ENCODE data around the gene FKBP11. TPM values are rescaled to one million over a fixed set of nuclear protein-coding genes. Genes with fewer than 3 reads are reported as not detected.

FKBP11 gene
- total RNA-seq, 2 donors from 2014 or later: 14.5 to 25.0 TPM

DNA sequence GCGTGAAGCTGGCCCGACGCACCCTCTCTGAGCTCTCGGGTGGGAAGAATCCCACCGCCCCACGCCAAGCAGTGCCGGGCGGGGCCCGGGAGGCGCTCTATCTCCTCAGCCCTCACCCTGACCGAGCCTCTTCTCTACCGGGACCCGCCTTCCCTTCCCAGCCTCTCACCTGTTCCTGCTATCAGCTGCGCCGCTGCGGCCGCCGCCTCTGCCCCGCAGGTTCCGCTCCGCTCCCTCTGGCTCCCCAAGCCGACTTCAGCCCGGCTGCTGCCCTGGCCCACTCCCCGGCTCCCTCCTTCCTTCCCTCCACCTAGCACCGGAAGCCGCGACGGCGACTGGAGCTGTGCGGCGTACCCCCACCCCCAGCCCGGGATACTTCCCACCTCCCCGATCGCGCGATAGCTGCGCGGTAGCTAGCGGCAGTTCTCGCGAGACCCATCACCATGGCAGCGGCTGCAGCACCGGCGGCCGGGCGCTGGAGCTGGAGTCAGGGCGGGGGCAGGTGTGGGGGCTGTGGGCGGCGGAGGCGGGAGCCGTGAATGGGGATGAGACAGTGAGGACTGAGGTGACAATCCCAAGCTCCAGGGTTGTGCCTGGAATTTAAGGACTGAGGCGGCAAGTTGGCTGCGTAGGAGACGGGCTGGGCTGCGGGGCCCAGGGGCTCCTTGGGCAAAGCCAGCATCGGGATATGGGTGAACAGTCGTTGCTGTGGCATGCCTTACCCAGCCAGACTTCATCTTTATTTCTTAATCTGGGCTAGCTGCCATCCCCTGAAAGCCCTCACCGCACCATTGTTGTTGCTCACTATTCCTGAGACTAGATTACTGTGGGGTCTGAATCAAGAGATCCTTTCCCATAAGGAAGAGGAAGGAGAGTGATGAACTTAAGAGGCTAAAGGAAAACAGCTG is 32.1 kb upstream of the FKBP11 start, which contains the start of gene ARF3:
TSS of gene ARF3 (minus strand) at position 347 of the 908 bp plus-strand sequence. CDS start 16,392 bp downstream, outside the sequence.
- ATAC-seq (peak; percentile 96 to 97), DNase-seq (peak; percentile 96)
- intact Hi-C loops (cut with DNase I): no loop called here

DNA sequence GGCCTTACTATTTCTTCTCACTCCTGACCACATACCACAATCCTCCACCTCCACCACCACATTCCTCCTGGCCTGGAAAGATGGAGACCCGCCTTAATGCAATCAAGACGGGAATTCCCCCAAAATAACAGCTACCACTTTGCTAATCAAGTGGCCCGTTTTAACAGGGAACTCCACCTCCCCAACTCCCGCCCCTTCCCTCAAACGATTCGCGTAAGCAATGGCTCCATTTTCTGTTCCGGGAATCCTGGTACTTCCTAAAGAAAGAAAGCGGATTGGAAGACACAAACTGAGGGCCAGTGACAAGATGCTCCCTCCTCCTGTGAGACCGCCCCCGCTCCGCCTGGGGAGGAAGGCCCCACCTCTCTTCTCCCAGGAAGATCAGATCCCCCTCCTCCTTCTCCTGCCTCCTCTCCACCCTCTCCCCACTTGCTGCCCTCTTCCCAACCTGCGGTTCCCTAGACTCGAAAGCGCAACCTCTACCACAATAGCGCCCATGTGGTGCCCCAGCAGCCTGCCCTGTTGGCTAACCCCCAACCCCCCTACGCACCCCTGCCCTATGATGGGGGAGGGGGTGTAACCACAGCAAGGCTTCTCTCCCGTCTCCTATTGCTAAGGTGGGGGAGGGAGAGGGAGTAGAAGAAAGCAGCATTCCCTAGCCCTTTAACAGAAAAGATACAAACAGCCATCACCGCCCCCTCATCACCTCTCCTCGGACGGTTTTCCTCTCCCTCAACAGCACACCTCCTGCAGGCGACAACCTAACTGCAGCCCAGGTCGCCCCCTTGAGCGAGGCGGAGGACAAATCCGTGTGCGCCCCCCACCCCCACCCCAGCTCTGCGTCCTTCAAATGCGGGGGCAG is 31.2 kb upstream of the FKBP11 start:
- ATAC-seq: peak; percentile 90 to 93
- peak; percentile 87 for DNase-seq
- intact Hi-C loops (cut with DNase I): no loop called here

- ATAC-seq: no peak
- intact Hi-C loops (cut with DNase I): no loop called here
- DNase-seq: no peak
Measured at GRCh38 chr12:48954841-48955501, 29.7 kb upstream of the FKBP11 start.

GRCh38 chr12:48954061-48954460 is 28.8 kb upstream of the FKBP11 start:
- intact Hi-C loops (cut with DNase I): no loop called here
- DNase-seq (no peak), ATAC-seq (no peak)

DNA sequence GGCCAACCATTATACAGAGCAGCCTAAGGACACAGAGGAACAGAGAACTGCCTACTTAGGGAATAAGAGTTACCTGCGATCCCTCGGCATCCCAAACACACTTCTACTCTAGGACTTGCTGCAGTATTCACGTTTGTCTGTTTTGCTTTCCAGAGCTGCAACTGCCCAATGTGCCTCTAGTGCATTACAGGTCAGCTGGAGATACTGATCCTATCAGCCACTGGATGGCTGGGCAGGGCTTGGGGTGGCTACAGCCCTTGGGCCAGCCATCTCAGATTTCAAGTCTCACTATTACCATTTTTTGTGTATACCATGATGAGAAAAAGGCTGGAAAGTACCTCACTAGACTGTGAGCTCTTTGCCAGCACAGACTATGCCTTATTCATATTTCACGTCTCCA is 27.4 kb upstream of the FKBP11 start:
- DNase-seq: no peak
- no peak for ATAC-seq
- intact Hi-C loops (cut with DNase I): no loop called here

- intact Hi-C loops (cut with DNase I): no loop called here
- DNase-seq (no peak), ATAC-seq (no peak)
Measured at GRCh38 chr12:48947727-48948126, 22.4 kb upstream of the FKBP11 start.

- no peak for DNase-seq
- intact Hi-C loops (cut with DNase I): no loop called here
- no peak for ATAC-seq
Measured at GRCh38 chr12:48946943-48947342, 21.7 kb upstream of the FKBP11 start.

DNA sequence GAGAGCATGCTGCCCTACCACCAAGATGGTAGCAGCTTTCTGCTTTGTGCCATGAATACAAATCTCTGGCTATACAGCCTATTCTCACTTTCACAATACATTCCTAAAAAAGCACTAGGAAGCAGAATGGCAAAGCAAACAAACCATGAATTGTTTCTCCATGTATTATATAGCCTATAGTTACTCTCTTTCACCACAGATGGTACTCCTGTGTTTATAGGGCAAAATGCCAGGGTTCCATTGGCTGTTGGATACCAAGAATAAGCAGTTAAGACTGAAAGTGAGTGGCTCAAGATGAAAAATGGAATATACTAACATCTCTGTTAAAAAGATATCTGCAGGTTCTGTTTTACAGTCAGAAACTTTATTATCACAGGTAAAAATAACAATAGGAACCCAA is 20.9 kb upstream of the FKBP11 start:
- no peak for DNase-seq
- intact Hi-C loops (cut with DNase I): no loop called here
- ATAC-seq: no peak

GRCh38 chr12:48943221-48943620 is 17.9 kb upstream of the FKBP11 start:
- intact Hi-C loops (cut with DNase I): no loop called here
- DNase-seq: no peak

DNA sequence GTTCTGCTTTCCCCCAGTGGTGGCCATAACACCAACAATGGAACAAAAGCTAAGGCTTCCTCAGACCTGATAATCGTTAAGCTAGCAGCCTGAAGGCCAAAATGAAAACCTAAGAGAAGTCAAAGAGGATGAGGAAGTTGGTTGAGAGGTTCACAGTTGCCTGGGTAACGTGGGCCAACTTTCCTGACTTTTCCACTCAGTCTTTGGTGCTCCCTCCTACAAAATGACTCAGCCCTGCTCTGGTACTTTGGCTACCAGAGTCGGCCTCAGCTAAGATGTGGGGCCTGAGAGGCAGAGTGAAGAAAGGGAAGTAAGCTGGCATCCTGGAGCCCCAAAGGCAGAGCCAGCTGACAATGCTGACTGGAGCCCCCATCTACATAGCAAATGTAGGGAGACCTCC is 14.9 kb upstream of the FKBP11 start:
- intact Hi-C loops (cut with DNase I): no loop called here
- ATAC-seq (peak in 1 of 2 donors; percentile 26), DNase-seq (no peak)

More at GRCh38 chr12:48943221-48943620, 17.9 kb upstream of the FKBP11 start:
- no peak for ATAC-seq

DNA sequence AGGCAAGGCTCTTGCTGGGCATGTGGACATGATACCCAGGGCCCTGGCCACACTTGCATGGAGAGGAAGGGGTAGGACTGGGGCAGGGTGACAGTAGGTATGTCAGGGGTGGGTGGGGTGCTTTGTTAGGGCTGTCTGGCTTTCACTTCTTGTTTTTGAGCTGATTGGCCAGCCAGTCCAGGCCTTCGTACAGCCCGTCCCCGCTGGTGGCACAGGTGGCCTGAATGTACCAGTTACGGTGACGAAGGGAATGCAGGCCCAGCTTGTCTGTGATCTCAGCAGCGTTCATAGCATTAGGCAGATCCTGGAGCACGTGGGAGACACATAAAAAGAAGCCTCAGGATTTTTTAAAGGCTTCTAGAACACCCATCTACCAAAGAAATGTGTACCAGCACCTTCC is 13.5 kb upstream of the FKBP11 start:
- intact Hi-C loops (cut with DNase I): loop anchor here (5.0 to 10.0 kb wide), 2 partner anchors 84 to 87 kb away; partner anchors contain the start of gene DDX23 (in 2 of the 2)
- DNase-seq (no peak), ATAC-seq (no peak)

DNA sequence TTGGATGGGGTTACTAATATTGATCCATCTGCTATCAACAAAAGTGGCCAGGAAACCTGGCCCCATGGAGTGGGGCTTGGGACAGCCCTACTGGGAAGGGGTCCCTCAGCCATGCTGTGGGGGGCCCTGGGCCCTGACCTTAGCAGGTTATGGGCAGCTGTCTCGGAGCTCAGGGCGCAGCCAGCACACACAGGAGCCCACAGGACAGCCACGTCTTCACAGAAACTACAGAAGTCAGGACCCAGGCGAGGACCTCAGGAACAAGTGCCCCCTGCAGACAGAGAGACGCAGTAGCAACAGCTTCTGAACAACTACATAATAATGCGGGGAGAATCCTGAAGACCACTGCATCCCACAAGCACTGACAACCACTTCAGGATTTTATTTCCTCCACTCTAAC is 11.9 kb upstream of the FKBP11 start:
- no peak for DNase-seq
- ATAC-seq: no peak
- intact Hi-C loops (cut with DNase I): loop anchor here (5.0 to 10.0 kb wide), 2 partner anchors 82 to 85 kb away; partner anchors contain the start of gene DDX23 (in 2 of the 2)

DNA sequence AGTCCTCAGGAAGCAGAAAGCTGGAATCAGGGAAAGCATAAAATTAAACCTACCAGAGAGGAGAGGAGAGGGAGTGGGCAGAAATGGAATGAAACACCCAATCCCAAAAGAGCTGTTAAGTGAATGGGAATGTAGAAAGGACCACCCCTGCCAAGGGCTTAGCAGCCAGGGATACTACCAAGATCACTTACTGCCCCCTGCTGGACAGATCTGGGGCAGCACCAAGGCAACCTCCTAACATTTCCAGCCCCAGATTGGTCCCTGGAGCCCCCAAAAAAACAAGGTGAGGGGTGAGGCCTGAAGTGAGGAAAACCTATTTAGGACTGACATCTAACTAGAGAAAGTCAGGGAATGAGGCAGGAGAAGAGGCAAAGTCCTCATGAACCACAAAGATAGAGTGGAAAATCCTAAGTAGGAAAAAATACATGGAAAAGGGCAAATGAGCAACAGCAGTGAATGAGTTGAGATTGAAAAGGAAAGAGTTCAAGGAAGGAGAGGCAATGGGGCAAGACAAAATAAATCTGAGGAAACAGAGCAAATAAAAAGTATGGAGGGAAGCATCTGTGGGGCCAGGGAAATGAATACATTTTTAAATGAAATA is 11.2 kb upstream of the FKBP11 start:
- DNase-seq (peak; percentile 79), ATAC-seq (peak; percentile 74 to 77)
- intact Hi-C loops (cut with DNase I): loop anchor here (5.0 to 10.0 kb wide), 2 partner anchors 82 to 84 kb away; partner anchors contain the start of gene DDX23 (in 2 of the 2)

DNA sequence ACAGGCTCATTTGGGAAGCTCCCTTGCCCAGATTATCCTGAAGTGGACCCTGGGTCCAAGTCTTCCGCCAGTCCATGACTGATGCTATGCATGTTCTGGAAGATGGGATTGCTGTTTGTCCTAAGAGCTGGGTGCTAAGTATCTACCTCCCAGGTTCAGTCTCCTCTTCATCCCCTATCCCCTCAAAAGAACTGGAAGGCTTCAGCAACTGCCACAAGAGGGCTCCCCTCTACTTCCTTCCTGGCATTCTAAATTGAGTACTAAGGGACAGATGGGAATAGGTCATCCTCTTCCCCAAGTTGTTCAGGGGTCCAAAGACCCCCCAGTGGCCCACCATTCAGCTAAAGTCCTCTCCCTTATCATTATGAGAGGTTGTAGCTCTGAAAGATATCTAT is 9.0 kb upstream of the FKBP11 start:
- DNase-seq: no peak
- no peak for ATAC-seq
- intact Hi-C loops (cut with DNase I): loop anchor here in 1 of 2 donors (10.0 kb wide), 1 partner anchor 80 kb away; the partner anchor contains the start of gene DDX23

GRCh38 chr12:48933664-48934311 is 8.5 kb upstream of the FKBP11 start:
- intact Hi-C loops (cut with DNase I): loop anchor here in 1 of 2 donors (10.0 kb wide), 1 partner anchor 79 kb away; the partner anchor contains the start of gene DDX23
- DNase-seq (no peak), ATAC-seq (peak in 1 of 2 donors; percentile 32)

DNA sequence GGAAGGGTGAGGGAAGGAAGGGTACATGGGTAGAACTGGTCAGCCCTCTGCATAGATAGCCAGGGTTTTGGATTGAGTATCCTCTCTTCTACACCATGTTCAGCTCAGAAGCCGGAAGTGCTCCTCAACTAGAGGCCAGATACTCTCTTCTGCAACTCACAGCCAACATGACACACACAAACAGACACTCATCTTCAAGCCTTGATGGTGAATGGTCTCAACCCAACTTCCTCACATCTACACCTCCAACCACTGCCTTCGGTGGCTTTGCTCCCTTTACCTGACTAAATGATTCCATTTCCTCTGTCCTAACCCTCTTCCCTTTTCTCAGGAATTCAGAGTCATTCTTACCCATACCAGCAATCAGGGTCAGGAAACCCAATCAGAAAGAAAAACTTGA is 7.6 kb upstream of the FKBP11 start:
- ATAC-seq: no peak
- intact Hi-C loops (cut with DNase I): loop anchor here in 1 of 2 donors (10.0 kb wide), 1 partner anchor 78 kb away; the partner anchor contains the start of gene DDX23
- DNase-seq: no peak

- DNase-seq (no peak), ATAC-seq (no peak)
- intact Hi-C loops (cut with DNase I): loop anchor here in 1 of 2 donors (10.0 kb wide), 1 partner anchor 76 kb away; the partner anchor contains the start of gene DDX23
Measured at GRCh38 chr12:48930475-48930874, 5.2 kb upstream of the FKBP11 start.

- no peak for DNase-seq
- ATAC-seq: no peak
- intact Hi-C loops (cut with DNase I): no loop called here
Measured at GRCh38 chr12:48929551-48929950, 4.3 kb upstream of the FKBP11 start.

All from left cardiac atrium (tissue), 4 donors.